ENCODE data around the gene ANKFN1.

ANKFN1 gene

DNA sequence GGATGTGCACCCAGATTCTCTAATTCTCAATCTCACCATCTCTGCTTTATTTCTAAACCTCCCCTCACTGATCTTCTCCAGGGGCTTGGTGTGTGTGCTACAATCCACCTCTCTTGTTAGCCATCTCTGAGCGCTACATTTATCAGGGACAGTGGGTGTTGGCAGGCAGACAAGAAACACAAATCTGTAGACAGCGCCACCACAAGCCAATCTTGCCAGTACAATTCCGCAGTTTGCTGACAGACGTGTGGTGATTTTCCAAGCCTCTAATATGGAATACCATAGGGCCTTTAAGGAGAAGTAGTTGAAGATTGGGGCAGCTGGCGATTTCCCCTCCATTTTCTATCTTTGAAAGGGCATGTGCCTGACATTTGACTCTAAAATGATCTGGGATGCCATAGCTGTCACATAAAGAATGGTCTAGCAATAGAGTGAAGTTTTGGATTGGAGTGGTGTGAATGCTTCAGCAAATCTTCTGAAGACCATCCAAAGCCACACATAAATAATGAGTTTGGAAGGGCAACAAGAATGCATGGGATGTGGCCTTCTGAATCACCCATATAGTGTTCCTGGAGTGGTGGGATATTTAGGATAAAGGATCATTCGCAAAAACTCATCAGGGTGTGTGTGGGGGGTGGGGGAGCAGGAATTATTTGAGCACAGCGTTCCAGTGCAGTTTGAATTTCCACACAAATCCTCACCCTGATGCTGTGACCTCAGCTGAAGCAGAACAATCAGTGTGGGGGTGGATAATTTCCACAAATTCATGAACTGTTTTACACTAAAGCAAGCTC is 12.0 kb upstream of the ANKFN1 start:
- no peak for DNase-seq (ENCODE audit: low read depth, low spot score)
- no peak overlapping the region for H3K4me3 ChIP-seq (ENCODE audit: low read length)

DNA sequence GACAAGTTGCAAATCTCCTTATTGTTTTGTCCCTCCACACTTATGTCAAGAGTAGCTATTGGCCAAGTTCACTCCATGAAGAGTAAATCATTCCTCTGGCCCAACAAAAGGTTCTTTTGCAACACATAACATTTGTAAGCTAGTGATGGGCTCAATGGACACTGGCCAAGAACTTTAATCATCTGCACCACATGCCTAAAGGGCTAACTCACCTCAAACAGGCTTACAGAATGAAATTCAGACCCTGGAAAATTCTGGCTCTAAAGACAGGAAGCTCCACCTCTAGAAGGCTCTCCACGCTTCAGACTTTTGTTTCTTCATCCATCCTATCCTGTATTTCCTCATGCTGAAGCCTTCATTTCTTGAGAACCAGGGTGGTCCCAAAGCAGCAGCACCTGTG is 10.9 kb upstream of the ANKFN1 start:
- DNase-seq (ENCODE audit: low read depth, low spot score) = no peak
- H3K4me3 ChIP-seq (ENCODE audit: low read length) = no peak overlapping the region

GRCh38 chr17:56142781-56143180 is 10.5 kb upstream of the ANKFN1 start:
- DNase-seq (ENCODE audit: low read depth, low spot score) = no peak

GRCh38 chr17:56144223-56144622 is 9.1 kb upstream of the ANKFN1 start:
- H3K4me3 ChIP-seq (ENCODE audit: low read length) = no peak overlapping the region
- no peak for DNase-seq (ENCODE audit: low read depth, low spot score)

More at GRCh38 chr17:56142781-56143180, 10.5 kb upstream of the ANKFN1 start:
- H3K4me3 ChIP-seq (ENCODE audit: low read length) = no peak overlapping the region

- DNase-seq (ENCODE audit: low read depth, low spot score) = no peak
- no peak overlapping the region for H3K4me3 ChIP-seq (ENCODE audit: low read length)
Measured at GRCh38 chr17:56146534-56146933, 6.7 kb upstream of the ANKFN1 start.

- H3K4me3 ChIP-seq (ENCODE audit: low read length) = no peak overlapping the region
- no peak for DNase-seq (ENCODE audit: low read depth, low spot score)
Measured at GRCh38 chr17:56148333-56148732, 4.9 kb upstream of the ANKFN1 start.

GRCh38 chr17:56149266-56150036 is 3.8 kb upstream of the ANKFN1 start:
- DNase-seq (ENCODE audit: low read depth, low spot score) = no peak
- H3K4me3 ChIP-seq (ENCODE audit: low read length) = no peak overlapping the region

- no peak overlapping the region for H3K4me3 ChIP-seq (ENCODE audit: low read length)
- DNase-seq (ENCODE audit: low read depth, low spot score) = no peak
Measured at GRCh38 chr17:56150649-56151048, 2.6 kb upstream of the ANKFN1 start.

DNA sequence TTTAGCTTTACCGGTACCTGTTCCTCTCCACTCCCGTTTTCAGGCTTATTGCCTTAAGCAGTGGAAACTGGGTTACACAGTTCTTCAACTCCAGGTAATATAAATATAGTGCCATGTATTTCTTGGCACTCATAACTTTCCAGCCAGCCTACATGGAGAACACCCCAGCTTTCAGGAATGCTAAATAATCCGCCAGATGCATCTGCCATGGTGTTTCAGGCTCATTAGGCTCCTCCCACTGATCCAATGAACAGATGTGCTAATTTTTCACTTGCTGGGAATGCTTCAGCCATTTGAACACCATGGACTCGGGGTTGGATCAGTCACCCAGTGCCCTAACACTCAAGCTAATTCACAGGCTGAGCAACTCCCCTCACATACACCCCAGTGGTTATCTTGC is 4.6 kb downstream of the ANKFN1 start:
- no peak for DNase-seq (ENCODE audit: low read depth, low spot score)
- no peak overlapping the region for H3K4me3 ChIP-seq (ENCODE audit: low read length)

DNA sequence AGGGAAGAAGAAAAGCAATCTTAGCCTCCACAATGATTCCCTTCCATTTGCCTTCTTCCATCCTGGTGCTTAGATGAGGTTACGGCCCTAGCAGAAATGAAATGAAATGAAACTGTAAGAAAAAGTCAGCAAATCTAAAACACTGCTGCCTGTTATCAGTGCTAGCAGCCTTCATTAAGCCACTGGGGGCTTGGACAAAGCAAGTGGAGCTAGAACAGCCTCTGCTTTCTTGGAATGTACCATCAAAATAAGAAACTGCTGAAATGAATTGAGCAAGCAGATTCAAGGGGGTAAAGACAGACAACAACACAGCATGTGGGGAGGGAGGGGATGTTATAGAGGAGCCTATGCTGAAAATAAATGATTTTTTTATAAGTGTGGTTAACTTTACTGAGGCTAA is 5.1 kb downstream of the ANKFN1 start:
- no peak overlapping the region for H3K4me3 ChIP-seq (ENCODE audit: low read length)
- DNase-seq (ENCODE audit: low read depth, low spot score) = no peak

GRCh38 chr17:56158915-56159825 is 5.9 kb downstream of the ANKFN1 start:
- no peak for DNase-seq (ENCODE audit: low read depth, low spot score)
- H3K4me3 ChIP-seq (ENCODE audit: low read length) = no peak overlapping the region

GRCh38 chr17:56159826-56160380 is 6.6 kb downstream of the ANKFN1 start:
- no peak for DNase-seq (ENCODE audit: low read depth, low spot score)

GRCh38 chr17:56160422-56160821 is 7.1 kb downstream of the ANKFN1 start:
- H3K4me3 ChIP-seq (ENCODE audit: low read length) = no peak overlapping the region
- DNase-seq (ENCODE audit: low read depth, low spot score) = no peak

More at GRCh38 chr17:56159826-56160380, 6.6 kb downstream of the ANKFN1 start:
- no peak overlapping the region for H3K4me3 ChIP-seq (ENCODE audit: low read length)

- H3K4me3 ChIP-seq (ENCODE audit: low read length) = no peak overlapping the region
- no peak for DNase-seq (ENCODE audit: low read depth, low spot score)
Measured at GRCh38 chr17:56165072-56165641, 11.9 kb downstream of the ANKFN1 start.

DNA sequence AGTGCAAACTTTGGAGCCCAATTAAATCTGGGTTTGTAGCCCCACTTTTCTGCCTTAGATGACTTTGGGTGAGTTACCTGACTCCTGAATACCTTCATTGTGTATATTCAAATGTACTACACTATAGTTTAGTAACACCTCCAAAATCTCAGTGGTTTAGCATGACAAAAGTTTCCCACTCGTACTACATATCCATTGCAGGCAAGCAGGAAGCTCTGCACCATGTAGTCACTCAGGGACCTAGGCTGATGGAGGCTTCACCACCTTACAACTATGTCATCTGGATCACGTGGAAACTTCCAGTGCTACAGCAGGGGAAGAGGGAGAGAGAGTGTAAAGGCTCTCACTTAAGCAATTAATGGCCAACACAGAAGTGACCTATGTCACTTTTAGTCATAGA is 14.2 kb downstream of the ANKFN1 start:
- H3K4me3 ChIP-seq (ENCODE audit: low read length) = no peak overlapping the region
- DNase-seq (ENCODE audit: low read depth, low spot score) = no peak

DNA sequence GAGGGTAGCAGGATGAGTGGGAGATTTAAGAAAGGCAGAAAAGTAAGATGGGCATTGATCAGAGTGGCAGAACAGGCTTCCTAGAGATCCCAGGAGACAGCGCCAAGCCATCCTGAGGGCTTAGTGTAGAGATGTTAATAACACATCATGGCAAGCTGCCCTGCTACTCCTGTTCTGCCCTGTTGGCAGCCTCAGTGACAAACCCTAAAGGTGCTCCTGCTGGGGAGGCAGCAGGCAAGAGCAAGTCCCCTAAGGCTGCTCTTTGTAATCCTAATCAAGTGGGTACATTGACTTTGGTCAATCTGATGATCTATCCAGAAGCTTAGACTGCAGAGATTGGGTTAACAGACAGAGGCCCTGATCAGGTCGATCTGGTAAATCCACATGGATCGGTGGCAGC is 16.3 kb downstream of the ANKFN1 start:
- no peak for DNase-seq (ENCODE audit: low read depth, low spot score)
- H3K4me3 ChIP-seq (ENCODE audit: low read length) = no peak overlapping the region

GRCh38 chr17:56171186-56171959 is 18.1 kb downstream of the ANKFN1 start:
- H3K4me3 ChIP-seq (ENCODE audit: low read length) = no peak overlapping the region
- DNase-seq (ENCODE audit: low read depth, low spot score) = no peak

DNA sequence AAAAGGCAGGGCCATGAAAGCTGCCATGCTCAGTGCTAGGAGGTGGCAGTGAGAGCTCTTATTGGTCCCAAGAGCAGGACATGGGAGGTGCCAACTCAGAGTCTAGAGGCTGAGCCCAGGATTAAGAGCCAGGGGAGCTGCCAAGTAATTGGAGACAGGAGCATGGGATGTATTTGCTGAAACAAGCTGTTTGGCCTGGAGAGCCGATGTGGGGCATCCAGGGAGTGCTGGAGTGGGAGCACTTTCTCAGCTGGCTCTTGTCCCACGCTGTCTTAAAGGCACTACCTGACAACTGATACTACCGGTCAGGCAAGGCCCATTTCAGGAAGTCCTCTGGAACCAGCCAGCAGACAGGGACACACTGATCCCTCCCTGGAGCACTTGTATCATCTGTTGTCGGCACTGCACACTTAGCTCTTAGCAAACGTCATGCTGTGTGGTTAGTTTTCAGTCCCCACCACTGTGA is 19.3 kb downstream of the ANKFN1 start:
- peak; percentile 28 for DNase-seq (ENCODE audit: low read depth, low spot score)
- H3K4me3 ChIP-seq (ENCODE audit: low read length) = no peak overlapping the region
